HepG2 (cell line): Measurements from ENCODE around the gene CMTM4. TPM values are rescaled to one million over a fixed set of nuclear protein-coding genes. Genes with fewer than 3 reads are reported as not detected.

Experiments used
- ATAC-seq: fragments of 200-7000 bp; cut with Tn5 transposase; 3 replicates; pipeline ENCODE4 v1.9.1; 2020; ENCODE audit warnings: mild to moderate bottlenecking, moderate library complexity
- BruUV-seq: library from RNA; stranded (reverse); fragments of 400-500 nt; replicated peaks from 2 replicates; lab custom pipeline; 2021; lab: Mats Ljungman, UMichigan
- CTCF ChIA-PET: fragments of 300-600 bp; formaldehyde crosslinking; extraction: SDS; loops from one replicate; lab custom pipeline; 2021; ENCODE audit warnings: low total read pairs, inconsistent platforms, low intra/inter-chr PET ratio; lab: Yijun Ruan, JAX
- POLR2A ChIA-PET: fragments of 350-600 bp; sonication (Branson Sonifier 250); formaldehyde crosslinking; loops from one replicate; lab custom pipeline; 2020; ENCODE audit warnings: antibody characterized with exemption, inconsistent platforms; lab: Yijun Ruan, JAX
- DNase-seq: peaks from one replicate; pipeline ENCODE4 v3.0.0-alpha.2; 2015; ENCODE audit warnings: low spot score
- FAIRE-seq: peaks from 3 replicates; lab custom pipeline; 2011; peaks lifted over from hg19 to GRCh38; lab: Jason Lieb, UNC
- H2AFZ ChIP-seq: one replicate; pipeline ENCODE4 v1.6.1; 2011; ENCODE audit warnings: low read length, inconsistent platforms
- H3K27ac ChIP-seq: fragments of 300-600 bp; 3 replicates; pipeline ENCODE4 v1.8.0; 2011; ENCODE audit warnings: mixed run types, mild to moderate bottlenecking, mixed read lengths, low read length, inconsistent platforms; ENCODE audit not compliant: insufficient read depth; ENCODE audit errors: extremely low read length
- H3K27me3 ChIP-seq, 2 experiments: fragments of 200-600 bp in 1 of 2; 2 replicates in 1 of 2; 3 replicates in 1 of 2; pipeline versions ENCODE4 v1.6.0 to v1.8.0; 2011; ENCODE audit warnings: low read length in 2 of 2, mild to moderate bottlenecking in 2 of 2, moderate library complexity in 2 of 2, inconsistent platforms in 1 of 2; ENCODE audit not compliant: insufficient read depth in 2 of 2, control insufficient read depth in 1 of 2
- H3K36me3 ChIP-seq, 2 experiments: fragments of 200-600 bp in 1 of 2; replicated peaks in 1 of 2; 2 replicates in 1 of 2; 3 replicates in 1 of 2; pipeline versions ENCODE4 v1.5.1 to v1.8.0; 2011; ENCODE audit warnings: low read length in 2 of 2, inconsistent platforms in 1 of 2; ENCODE audit not compliant: insufficient read depth in 2 of 2, control insufficient read depth in 1 of 2
- H3K4me1 ChIP-seq: 2 replicates; pipeline ENCODE4 v1.5.1; 2012; ENCODE audit warnings: low read length, inconsistent platforms; ENCODE audit not compliant: insufficient read depth
- H3K4me2 ChIP-seq: 2 replicates; pipeline ENCODE4 v1.6.0; 2011; ENCODE audit warnings: low read depth, low read length, inconsistent platforms
- H3K4me3 ChIP-seq, 3 experiments: fragments of 200-600 bp in 1 of 3; sonication (generic), shearing (Covaris generic) in 1 of 3; replicated peaks in 1 of 3; 2 replicates each; pipeline ENCODE4 v1.5.1; 2011 to 2016; ENCODE audit warnings: low read length in 3 of 3, inconsistent platforms in 2 of 3, low read depth in 2 of 3, mild to moderate bottlenecking in 2 of 3, control low read depth in 1 of 3, mixed read lengths in 1 of 3; ENCODE audit not compliant: insufficient read depth in 1 of 3
- H3K79me2 ChIP-seq: one replicate; pipeline ENCODE4 v1.6.1; 2011; ENCODE audit warnings: low read length, inconsistent platforms; ENCODE audit not compliant: insufficient read depth
- H3K9ac ChIP-seq: 2 replicates; pipeline ENCODE4 v1.6.0; 2011; ENCODE audit warnings: mild to moderate bottlenecking, low read depth, low read length, inconsistent platforms; ENCODE audit not compliant: insufficient read depth
- H3K9me3 ChIP-seq: 2 replicates; pipeline ENCODE4 v1.5.1; 2012; ENCODE audit warnings: mild to moderate bottlenecking, low read length
- H4K20me1 ChIP-seq: 2 replicates; pipeline ENCODE4 v1.6.0; 2011; ENCODE audit warnings: inconsistent platforms, mild to moderate bottlenecking, low read length, moderate library complexity; ENCODE audit not compliant: insufficient read depth
- ATF7-NPFF ChIP-seq: sonication (generic); formaldehyde crosslinking; IDR thresholded peaks from 2 replicates; pipeline ENCODE4 v1.8.1; 2023; ENCODE audit warnings: mild to moderate bottlenecking, low read depth, missing genetic modification reagents, moderate library complexity
- CBFB ChIP-seq: sonication (generic); formaldehyde crosslinking; IDR thresholded peaks from 2 replicates; pipeline ENCODE4 v1.4.0; 2020; ENCODE audit warnings: missing genetic modification reagents
- CEBPB ChIP-seq: IDR thresholded peaks from 2 replicates; pipeline ENCODE4 v1.6.1; 2011; ENCODE audit warnings: low read depth, low read length, improper control_type of control experiment, borderline replicate concordance
- KDM3A ChIP-seq: IDR thresholded peaks from 2 replicates; pipeline ENCODE4 v1.6.1; 2018; ENCODE audit warnings: low read depth, missing compliant biosample characterization
- NCOR1 ChIP-seq: fragments of 200-600 bp; sonication (generic); IDR thresholded peaks from 2 replicates; pipeline ENCODE4 v1.7.0; 2017; ENCODE audit warnings: antibody characterized with exemption, low read length, borderline replicate concordance
- ZBTB42 ChIP-seq: sonication (generic); formaldehyde crosslinking; IDR thresholded peaks from 2 replicates; pipeline ENCODE4 v1.5.0; 2020; ENCODE audit warnings: mild to moderate bottlenecking, missing genetic modification reagents
- ZNF605 ChIP-seq: sonication (generic); formaldehyde crosslinking; IDR thresholded peaks from 2 replicates; pipeline ENCODE4 v1.8.0; 2022; ENCODE audit warnings: mild to moderate bottlenecking, missing genetic modification reagents
- ZNF777 ChIP-seq: sonication (generic); formaldehyde crosslinking; IDR thresholded peaks from 2 replicates; pipeline ENCODE4 v1.4.0; 2020; ENCODE audit warnings: missing genetic modification reagents
- WGBS: methylation state at CpG from one replicate; pipeline ENCODE4 v1.1.6; 2017; ENCODE audit warnings: low lambda C conversion rate; 5-methylcytosine and 5-hydroxymethylcytosine counted together
- in situ Hi-C: cut with HindIII; loops from 2 replicates; pipeline ENCODE4 v1.10.0; 2017; ENCODE audit warnings: low pct_unique_long_range_greater_than_20kb; ENCODE audit not compliant: extremely low pct_ligation_motif_present
- intact Hi-C: fragments of 100-400 bp; cut with micrococcal nuclease; formaldehyde crosslinking; loops from one replicate; pipeline ENCODE4 v1.10.0; 2022; ENCODE audit not compliant: unreplicated experiment
- polyA plus RNA-seq, 8 experiments: library from polyadenylated mRNA; depleted of rRNA in 3 of 8; stranded (reverse) in 7 of 8; unstranded in 1 of 8; fragments of >200 nt; fragmentation: Illumina TruSeq in 4 of 8; extraction: Trizol in 4 of 8; gene quantifications; 2 replicates each; pipeline versions ENCODE4 v1.2.1 to v1.2.3, GENCODE V29; 2011 to 2016; ENCODE audit warnings: low read depth in 4 of 8, missing spikeins in 1 of 8, mixed read lengths in 1 of 8; ENCODE audit not compliant: insufficient read depth in 1 of 8
- total RNA-seq, 5 experiments: library from RNA; depleted of rRNA; stranded (reverse); fragments of >200 nt; fragmentation: Illumina TruSeq; extraction: Trizol; gene quantifications; 2 replicates each; pipeline ENCODE4 v1.2.3, GENCODE V29; 2016; ENCODE audit warnings: low read depth in 1 of 5
- TF ChIP-seq, protein P1 (sequence below): sonication (generic); formaldehyde crosslinking; IDR thresholded peaks from 2 replicates; pipeline ENCODE4 v1.8.0; 2022; ENCODE audit warnings: missing genetic modification reagents, mild to moderate bottlenecking, borderline replicate concordance

The CMTM4 gene
- total and polyA plus RNA-seq, 2 of the 13 experiments (the other 11 are each of a cell fraction or from before 2014, with no cell fraction given) = 32.0 to 36.3 TPM

DNA sequence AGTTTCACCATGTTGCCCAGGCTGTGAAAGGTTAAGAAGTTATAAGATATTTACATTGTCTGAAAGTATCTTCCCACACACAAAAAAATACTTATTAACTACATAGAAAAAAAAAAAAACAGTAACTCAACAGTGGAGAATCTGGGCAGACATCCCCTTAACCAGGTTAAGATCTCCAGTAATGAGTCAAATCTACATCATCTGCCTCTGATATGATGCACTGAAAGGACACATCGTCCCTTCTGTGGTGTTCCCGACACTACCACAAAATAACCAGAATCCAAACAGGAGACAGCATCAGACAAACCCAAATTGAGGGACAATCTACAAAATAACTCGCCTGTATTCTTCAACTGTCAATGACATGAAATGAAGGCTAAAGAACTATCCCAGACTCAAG lies 40.0 kb downstream of the CMTM4 start:
- POLR2A ChIA-PET = no interaction called here

DNA sequence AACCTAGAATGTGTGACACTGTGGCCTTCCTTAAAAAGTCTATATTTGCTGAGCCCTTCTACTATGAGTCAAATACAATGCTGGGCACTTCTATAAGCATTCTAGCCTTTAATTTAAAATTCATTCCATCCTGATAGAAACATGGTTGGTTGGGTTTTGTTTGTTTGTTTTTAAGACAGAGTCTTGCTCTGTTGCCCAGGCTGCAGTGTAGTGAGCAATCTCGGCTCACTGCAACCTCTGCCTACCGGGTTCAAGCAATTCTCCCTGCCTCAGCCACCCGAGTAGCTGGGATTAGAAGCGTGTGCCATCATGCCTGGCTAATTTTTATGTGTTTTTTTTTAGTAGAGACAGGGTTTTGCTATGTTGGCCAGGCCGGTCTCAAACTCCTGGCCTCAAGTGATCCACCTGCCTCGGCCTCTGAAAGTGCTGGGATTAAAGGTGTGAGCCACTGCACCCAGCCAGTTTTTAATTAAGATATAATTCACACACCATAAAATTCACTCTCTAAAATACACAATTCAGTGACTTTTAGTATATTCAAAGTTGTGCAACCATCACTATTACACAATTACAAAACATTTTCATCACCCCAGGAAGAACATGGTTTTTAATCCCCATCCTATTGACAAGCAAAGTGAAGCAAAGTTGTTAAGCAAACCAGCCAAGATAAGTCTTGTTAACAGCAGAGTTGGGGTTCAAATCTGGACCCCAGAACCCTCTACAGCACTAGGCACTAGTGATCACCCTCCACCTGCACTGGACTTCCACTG lies 42.8 kb downstream of the CMTM4 start:
- in situ Hi-C loops (no loop called here), intact Hi-C loops (loop anchor here (5.0 kb wide), 1 partner anchor 34 kb away; no protein-coding TSS in a partner anchor)
- no peaks in the 10 kb centered on the region for H3K36me3 ChIP-seq
- H3K9ac ChIP-seq = no peak overlapping the region
- peaks cover 11% of the 10 kb centered on the region for H3K4me1 ChIP-seq
- 89% methylated on average over 6 of the region's 6 CpGs for WGBS
- FAIRE-seq (no peak), DNase-seq (no peak)
- POLR2A ChIA-PET = no interaction called here
- no peaks in the 10 kb centered on the region for H3K9me3 ChIP-seq
- no peaks in the 10 kb centered on the region for H3K79me2 ChIP-seq
- H3K27ac ChIP-seq = no peak overlapping the region
- CTCF ChIA-PET = no interaction called here
- H3K4me3 ChIP-seq = no peak overlapping the region
- no TSS peak for BruUV-seq
- no peaks in the 10 kb centered on the region for H3K27me3 ChIP-seq
- no peak overlapping the region for H3K4me2 ChIP-seq
- H2AFZ ChIP-seq = no peak overlapping the region
- TF ChIP-seq ATF7-NPFF (no peak), CEBPB (peak; percentile 79)
- TF ChIP-seq, protein P1, sequence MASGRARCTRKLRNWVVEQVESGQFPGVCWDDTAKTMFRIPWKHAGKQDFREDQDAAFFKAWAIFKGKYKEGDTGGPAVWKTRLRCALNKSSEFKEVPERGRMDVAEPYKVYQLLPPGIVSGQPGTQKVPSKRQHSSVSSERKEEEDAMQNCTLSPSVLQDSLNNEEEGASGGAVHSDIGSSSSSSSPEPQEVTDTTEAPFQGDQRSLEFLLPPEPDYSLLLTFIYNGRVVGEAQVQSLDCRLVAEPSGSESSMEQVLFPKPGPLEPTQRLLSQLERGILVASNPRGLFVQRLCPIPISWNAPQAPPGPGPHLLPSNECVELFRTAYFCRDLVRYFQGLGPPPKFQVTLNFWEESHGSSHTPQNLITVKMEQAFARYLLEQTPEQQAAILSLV (CRISPR knock-in tag) = no peak
- TF ChIP-seq, all 625 proteins: peak for 1
- no peaks in the 10 kb centered on the region for H4K20me1 ChIP-seq
- ATAC-seq = no peak

More for the DNA sequence above, 40.0 kb downstream of the CMTM4 start:
- Histone ChIP-seq H3K9me3 (no peaks in the 10 kb centered on the region), H3K4me1 (peaks cover 18% of the 10 kb centered on the region), H4K20me1 (no peaks in the 10 kb centered on the region), H3K9ac (no peak overlapping the region), H3K79me2 (no peaks in the 10 kb centered on the region), H2AFZ (no peak overlapping the region), H3K4me2 (no peak overlapping the region), H3K27me3 (no peaks in the 10 kb centered on the region), H3K36me3 (no peaks in the 10 kb centered on the region), H3K27ac (no peak overlapping the region), H3K4me3 (no peak overlapping the region)
- no TSS peak for BruUV-seq
- DNase-seq = no peak
- TF ChIP-seq KDM3A (CRISPR knock-in tag) = no peak
- TF ChIP-seq ZNF605 (CRISPR knock-in tag) = no peak
- TF ChIP-seq CBFB (CRISPR knock-in tag) = no peak
- no peak for TF ChIP-seq NCOR1
- TF ChIP-seq ZBTB42 = no peak
- TF ChIP-seq ZNF777 (CRISPR knock-in tag) = no peak
- in situ Hi-C loops (no loop called here), intact Hi-C loops (no loop called here)
- FAIRE-seq = no peak
- 97% methylated on average over 3 of the region's 3 CpGs for WGBS
- CTCF ChIA-PET = no interaction called here
- ATAC-seq = no peak
